ENCODE data around the gene C1orf56. TPM values are rescaled to one million over a fixed set of nuclear protein-coding genes. Genes with fewer than 3 reads are reported as not detected.

Gene C1orf56, protein sequence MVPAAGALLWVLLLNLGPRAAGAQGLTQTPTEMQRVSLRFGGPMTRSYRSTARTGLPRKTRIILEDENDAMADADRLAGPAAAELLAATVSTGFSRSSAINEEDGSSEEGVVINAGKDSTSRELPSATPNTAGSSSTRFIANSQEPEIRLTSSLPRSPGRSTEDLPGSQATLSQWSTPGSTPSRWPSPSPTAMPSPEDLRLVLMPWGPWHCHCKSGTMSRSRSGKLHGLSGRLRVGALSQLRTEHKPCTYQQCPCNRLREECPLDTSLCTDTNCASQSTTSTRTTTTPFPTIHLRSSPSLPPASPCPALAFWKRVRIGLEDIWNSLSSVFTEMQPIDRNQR
- 1 to 10 TPM; 4.8 to 6.5 TPM for total RNA-seq
- long read RNA-seq, transcript C1orf56-201 (2 exons, 2,096 nt), result major isoform, 5 of 12 reads
- long read RNA-seq, partial matches to known transcripts, result 2 of 12 reads
- long read RNA-seq, other reads (novel, unspliced or antisense), result 5 of 12 reads

DNA sequence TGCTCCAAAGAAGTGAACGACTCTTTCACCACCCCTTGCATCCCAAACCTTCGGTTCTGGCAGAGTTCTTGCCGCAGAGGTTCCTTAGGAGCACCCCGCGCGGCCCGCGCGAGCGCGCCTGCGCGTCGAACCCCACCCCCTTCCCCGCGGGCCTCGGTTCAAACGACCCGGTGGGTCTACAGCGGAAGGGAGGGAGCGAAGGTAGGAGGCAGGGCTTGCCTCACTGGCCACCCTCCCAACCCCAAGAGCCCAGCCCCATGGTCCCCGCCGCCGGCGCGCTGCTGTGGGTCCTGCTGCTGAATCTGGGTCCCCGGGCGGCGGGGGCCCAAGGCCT is at the start of gene C1orf56:
Gene C1orf56 (plus strand): TSS at position 161 of the 334 bp plus-strand sequence. CDS start 97 bp downstream, at position 258.
- peak; percentile 74 for DNase-seq
- ATAC-seq, result peak; percentile 85 to 90
- intact Hi-C loops (cut with DNase I), result no loop called here

DNA sequence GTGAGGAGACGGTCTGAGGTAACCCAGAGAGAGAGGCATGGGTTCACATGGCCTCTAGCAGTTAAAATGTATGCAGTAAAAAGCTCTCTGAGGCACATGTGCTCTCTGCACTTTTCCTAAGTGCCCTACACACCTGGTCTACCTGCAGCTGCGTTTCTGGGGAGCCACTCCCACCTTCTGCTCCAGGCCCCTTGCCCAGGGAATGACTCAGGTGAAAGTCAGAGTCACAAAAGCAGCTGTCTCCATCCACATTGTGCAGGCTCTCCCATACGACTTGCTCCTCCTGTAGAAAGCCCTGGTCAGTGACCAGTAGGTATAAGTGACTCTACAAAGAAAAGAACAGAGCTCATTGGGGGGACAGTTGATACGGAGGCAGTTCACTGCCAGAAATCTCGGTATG is 49.6 kb upstream of the C1orf56 start:
- DNase-seq (no peak), ATAC-seq (no peak)
- intact Hi-C loops (cut with DNase I), result loop anchor here in 1 of 2 donors (1.0 kb wide), 1 partner anchor 9 kb away; no protein-coding TSS in a partner anchor

DNA sequence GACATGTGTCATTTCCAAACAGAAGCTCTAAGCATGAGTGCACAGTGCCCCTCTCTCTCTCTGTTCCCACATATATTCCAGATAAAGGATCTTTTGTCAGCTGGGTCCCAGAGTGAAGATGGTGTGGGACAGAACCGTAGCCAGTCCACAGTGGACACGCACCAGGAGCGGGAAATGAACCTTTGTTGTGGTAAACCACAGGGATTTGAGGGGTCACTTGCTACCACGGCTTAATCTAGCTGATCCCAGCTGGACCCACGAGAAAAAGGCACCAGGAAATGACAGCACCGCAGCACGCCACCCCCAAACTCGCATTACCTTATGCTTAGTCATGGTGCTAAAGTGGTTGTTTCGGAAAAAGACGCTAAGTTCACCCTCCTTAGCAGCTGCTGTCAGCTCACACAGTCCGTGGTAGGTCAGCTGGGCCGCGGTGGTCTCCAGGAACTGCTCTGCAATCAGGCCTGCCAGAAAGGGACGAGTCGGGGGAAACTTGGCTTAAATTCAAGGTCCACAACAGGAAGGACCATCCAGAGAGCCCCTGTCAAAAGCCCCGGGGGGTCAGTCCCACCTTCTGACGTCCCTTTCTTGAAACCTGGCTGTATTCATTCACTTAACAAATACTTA is 48.4 kb upstream of the C1orf56 start:
- intact Hi-C loops (cut with DNase I), result no loop called here

DNA sequence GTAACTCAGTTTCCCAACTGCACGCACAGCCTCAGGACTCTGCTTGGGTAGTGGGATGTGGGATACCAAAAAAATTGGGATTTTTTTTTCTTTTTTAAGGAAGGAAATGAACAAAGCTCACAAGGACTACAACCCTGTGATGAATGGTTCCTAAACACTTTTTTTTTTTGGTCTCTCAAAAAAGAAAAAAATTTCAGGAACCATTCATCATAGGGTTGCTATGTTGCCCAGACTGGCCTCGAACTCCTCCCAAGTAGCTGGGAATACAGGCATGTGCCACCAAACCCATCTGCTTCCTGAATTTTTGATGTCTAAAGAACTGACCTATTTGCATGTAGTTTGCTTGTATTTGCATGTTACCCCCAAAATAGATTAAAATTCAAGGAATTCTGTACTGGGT is 47.6 kb upstream of the C1orf56 start:
- intact Hi-C loops (cut with DNase I), result loop anchor here in 1 of 2 donors (10.0 kb wide), 1 partner anchor 55 kb away; the partner anchor contains the start of gene CDC42SE1
- DNase-seq, result no peak
- ATAC-seq, result no peak

More for the DNA sequence above, 48.4 kb upstream of the C1orf56 start:
- no peak for ATAC-seq
- DNase-seq, result no peak

DNA sequence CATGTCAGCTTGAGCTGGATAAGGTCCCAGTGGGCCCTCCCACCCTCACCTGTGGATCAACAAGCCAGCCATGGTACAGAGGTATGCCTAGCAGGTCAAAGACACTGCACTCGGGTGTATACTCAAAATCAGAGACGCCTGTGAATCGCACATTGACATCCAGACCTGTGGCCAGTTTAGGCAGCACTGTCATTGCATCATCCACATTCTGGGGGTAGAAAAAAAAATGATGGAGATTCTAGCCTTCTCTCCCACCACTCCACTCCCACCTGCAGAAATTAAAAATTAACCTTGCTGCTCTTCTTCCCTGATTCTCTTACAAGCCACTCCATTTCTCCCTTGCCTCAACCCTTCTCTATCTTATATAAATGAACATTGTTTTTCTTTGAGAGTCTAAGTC is 47.1 kb upstream of the C1orf56 start:
- DNase-seq (no peak), ATAC-seq (no peak)
- intact Hi-C loops (cut with DNase I), result loop anchor here in 1 of 2 donors (10.0 kb wide), 1 partner anchor 54 kb away; the partner anchor contains the start of gene CDC42SE1

DNA sequence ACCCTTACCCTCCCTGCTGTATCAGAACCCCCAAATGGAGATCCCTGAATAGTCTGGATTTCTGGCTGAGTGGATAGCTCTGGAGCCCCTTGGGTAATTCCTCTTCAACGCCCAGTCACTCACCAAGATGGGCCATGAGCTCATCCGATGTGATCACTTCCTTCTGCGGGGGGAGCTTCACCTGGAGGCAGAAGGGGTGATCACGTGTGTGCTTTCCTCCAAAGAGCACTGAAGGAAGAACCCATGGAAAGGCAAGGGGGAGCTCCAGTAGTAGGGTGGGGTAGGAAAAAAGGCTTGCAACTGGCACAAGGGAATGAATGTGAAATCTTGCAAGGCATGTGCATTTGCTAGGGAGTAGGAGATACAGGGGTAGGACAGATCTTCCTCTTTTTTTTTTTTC is 45.9 kb upstream of the C1orf56 start:
- intact Hi-C loops (cut with DNase I), result loop anchor here (2.0 to 10.0 kb wide), 2 partner anchors 21 to 53 kb away; partner anchors contain the start of gene CDC42SE1 (in 1 of the 2)
- no peak for ATAC-seq

DNA sequence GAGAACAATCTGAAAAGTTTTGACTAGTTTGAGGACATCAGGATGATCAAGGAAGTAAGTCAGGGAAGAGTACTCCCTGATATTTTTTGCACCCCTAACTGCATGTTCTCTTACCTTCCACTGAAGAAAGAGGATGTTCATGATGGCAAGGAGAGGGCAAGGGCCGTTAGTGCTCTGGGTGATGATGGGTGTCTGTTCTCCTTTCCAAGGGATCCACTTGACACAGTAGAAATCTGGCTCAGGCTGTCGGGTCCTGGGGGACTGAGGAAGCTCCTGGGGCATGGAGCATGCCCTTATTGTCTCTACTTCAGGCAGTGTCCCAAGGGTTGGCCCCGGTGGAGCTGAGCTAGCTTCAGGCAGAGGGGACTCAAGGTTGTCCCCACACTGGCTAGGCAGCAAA is 45.5 kb upstream of the C1orf56 start:
- ATAC-seq (no peak), DNase-seq (no peak)
- intact Hi-C loops (cut with DNase I), result loop anchor here (2.0 to 10.0 kb wide), 2 partner anchors 21 to 53 kb away; partner anchors contain the start of gene CDC42SE1 (in 1 of the 2)

More for the DNA sequence above, 45.9 kb upstream of the C1orf56 start:
- DNase-seq, result no peak

DNA sequence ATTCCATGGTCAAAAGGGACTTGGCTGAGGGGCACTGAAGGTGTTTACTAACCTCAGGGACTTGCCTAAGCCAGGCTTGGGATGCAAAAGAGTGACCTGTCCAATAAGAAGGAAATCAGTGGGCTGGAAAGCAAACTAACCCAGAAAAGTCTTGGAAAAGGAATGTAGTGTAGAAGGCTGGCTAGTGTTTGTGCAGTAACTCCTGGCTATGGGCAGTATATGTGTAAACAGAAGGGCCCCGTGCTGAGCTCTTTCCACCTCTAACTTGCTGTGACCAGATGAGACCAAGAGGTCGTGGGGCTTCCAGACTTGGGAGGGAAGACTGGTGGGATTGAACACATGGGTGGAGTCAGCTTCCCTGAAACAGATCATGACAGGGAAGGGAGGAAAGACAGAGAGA is 44.9 kb upstream of the C1orf56 start:
- intact Hi-C loops (cut with DNase I), result loop anchor here (2.0 to 10.0 kb wide), 2 partner anchors 22 to 52 kb away; partner anchors contain the start of gene CDC42SE1 (in 1 of the 2)
- ATAC-seq (no peak), DNase-seq (no peak)

DNA sequence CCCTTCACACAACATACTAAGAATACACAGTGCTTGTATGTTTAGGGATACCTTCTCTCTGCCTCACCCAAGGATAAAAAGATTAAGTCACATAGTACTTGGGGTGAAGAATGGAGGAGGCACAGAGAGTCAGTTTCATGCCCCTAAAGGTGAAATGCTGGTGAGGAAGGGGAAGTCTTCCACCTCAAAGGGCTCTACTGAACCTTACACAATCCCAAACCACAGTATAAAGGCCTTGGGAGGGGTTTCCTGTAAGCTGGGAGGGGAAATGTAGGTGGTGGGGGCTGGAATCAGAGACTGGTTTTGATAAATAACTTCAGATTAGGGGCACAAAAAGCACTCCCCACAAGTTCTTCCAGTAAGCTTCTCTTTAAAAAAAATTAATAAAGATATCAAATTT is 44.4 kb upstream of the C1orf56 start:
- intact Hi-C loops (cut with DNase I), result loop anchor here (2.0 to 10.0 kb wide), 2 partner anchors 22 to 52 kb away; partner anchors contain the start of gene CDC42SE1 (in 1 of the 2)
- DNase-seq (no peak), ATAC-seq (no peak)

DNA sequence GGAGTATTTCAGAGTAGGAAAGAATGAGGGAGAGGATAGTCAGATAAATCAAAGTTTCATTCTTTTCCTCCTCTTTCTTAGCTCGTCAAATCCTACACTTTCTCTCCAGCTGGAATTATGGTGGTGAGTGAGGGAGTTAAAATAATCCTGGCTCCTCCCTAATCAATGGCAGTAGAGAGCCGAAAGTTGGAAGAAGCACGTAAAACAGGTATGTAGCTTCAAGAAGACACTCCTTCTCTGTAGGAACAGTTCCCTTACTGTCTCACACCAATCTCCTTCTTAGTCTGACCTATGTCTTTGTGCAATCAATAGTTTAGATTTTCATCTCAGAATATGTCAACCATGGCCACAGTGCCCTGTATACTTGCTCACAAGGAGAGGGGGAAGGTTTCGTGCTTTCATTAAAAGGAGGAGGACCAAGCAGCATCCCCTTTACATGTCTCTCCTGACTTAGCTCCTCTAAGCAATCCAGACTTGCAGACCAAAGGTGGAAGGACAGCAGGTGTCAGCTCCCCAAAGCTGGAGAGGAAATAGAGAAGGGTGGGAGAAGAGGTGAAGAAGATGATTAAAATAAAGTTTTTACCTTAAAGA is 41.7 kb upstream of the C1orf56 start:
- no peak for ATAC-seq
- DNase-seq, result no peak
- intact Hi-C loops (cut with DNase I), result loop anchor here in 1 of 2 donors (10.0 kb wide), 1 partner anchor 49 kb away; the partner anchor contains the start of gene CDC42SE1

DNA sequence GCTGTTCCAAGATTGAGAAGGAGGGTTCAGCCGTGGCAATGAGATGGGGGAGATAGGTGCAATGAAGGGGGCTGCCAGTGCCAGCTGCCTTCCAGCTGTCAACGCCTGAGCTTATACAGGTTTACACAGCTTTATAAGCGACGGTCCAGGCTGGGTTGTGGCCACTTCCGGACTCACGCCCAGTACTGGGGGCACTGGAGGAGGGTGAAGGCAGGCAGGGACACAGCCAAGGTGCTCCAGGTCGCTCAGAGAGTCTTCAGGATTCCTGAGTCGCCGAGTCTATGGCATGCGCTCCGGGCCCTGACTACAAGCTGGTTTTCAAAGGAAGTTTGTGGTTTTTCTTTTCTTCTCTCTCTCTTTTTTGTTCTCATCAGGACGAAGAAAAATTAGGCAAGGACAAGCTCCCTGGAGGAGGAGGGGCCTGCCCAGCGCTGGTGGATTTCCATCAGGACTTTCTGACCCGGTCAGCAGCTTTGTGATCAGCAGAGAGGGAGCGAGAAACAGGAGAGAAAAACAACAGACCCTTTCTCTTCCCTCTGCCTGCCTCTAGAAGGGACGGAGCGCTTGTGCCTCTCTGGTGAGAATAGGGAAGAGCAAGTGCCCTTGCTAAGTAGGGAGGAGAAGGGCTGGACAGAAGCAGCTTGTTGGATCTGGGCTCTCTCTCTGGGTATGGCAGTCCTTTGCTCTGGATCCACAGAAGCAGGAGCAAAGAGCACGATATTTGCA is 41.1 kb upstream of the C1orf56 start, which contains the start of gene MINDY1:
Gene MINDY1 (minus strand): TSS at position 576 of the 726 bp plus-strand sequence. CDS start 4,285 bp downstream, outside the sequence.
- intact Hi-C loops (cut with DNase I), result loop anchor here in 1 of 2 donors (10.0 kb wide), 1 partner anchor 48 kb away; the partner anchor contains the start of gene CDC42SE1
- ATAC-seq (peak; percentile 79 to 82), DNase-seq (peak; percentile 72)

DNA sequence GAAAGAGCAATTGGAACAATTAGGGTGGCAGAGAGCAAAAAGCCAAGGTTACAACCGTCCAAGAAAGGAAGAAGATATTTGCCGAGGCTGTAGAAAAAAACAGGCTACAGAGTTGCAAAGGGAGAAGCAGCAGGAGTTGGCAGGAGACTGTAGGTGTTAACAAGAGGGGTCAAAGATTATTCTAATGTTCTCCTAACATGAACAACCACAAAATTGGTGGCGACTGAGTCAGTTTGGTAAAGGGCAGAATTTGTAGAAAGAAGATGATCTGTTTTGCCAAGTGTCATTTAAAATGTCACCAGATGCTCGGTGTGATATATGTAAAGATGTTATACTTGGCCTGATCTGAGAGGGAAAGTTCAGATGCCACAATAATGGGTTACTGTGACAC is 39.7 kb upstream of the C1orf56 start:
- ATAC-seq, result no peak
- intact Hi-C loops (cut with DNase I), result loop anchor here in 1 of 2 donors (10.0 kb wide), 1 partner anchor 47 kb away; the partner anchor contains the start of gene CDC42SE1
- no peak for DNase-seq

DNA sequence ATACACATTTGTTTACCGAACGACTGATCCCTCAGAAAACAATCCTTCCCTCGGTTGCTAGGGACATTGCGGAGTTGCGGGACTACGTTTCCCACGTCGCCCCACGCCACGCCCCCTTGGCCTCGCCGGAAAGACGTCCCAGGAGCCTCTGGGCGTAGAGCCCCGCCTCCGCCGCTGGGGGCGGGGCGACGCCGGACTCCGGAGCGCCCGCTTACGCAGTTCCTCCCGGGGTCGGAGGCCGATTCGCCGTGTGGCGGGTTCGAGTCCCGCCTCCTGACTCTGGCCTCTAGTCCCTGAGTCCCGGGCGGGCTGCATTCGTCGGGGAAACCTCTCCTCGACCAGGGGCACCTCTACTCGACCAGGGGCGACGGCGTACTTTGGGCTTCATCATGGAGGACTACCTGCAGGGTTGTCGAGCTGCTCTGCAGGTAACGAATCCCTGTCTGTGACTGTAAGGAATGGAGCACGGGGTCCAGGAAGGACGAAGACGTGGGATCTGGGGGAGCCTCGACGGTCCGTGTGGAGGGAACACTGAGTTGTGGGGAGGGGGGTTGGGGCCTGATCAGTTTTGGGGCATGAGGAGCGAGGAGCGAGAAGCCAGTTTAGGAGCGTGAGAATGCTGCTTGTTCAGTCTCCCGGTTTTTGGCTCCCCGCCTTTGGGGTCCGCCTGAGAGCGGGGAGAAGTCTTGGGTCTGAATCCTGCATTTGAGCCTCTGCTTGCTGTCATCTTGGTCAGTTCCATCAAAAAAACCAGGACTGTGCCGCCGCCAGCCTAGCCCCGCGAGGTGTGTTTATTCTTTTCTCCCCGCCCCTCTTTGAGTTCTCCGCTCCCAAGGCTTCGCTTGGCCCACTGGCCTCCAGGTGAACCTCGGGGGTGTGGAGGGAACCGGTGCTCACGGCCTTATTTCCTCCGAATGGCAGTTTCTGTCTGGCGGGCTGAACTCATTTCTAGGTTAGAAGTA is 39.0 kb upstream of the C1orf56 start, which contains the start of gene PRUNE1:
Gene PRUNE1 (plus strand): TSS at position 206 of the 962 bp plus-strand sequence. CDS start 184 bp downstream, at position 390.
- intact Hi-C loops (cut with DNase I), result loop anchor here in 1 of 2 donors (10.0 kb wide), 1 partner anchor 46 kb away; the partner anchor contains the start of gene CDC42SE1
- DNase-seq, result peak; percentile 98
- ATAC-seq, result peak; percentile 91 to 93

DNA sequence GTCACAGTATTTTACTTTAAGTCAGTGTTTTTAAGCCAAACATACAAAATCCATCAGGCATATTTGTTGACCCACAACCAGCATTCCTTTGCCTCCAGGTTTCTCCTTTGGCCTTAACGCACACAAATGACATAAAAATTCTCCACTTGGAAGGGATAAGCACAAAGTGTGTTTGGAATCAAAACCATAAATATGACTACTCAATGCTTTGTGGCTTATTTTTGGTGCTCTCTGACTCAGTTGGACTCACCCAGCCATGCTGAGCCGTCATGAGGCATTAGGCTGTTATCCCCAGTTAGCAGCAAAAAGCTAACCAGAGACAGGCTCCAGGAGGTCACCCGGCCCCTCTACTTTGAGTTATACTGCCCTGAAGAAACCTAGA is 38.4 kb upstream of the C1orf56 start:
- no peak for DNase-seq
- no peak for ATAC-seq
- intact Hi-C loops (cut with DNase I), result loop anchor here in 1 of 2 donors (10.0 kb wide), 1 partner anchor 46 kb away; the partner anchor contains the start of gene CDC42SE1

DNA sequence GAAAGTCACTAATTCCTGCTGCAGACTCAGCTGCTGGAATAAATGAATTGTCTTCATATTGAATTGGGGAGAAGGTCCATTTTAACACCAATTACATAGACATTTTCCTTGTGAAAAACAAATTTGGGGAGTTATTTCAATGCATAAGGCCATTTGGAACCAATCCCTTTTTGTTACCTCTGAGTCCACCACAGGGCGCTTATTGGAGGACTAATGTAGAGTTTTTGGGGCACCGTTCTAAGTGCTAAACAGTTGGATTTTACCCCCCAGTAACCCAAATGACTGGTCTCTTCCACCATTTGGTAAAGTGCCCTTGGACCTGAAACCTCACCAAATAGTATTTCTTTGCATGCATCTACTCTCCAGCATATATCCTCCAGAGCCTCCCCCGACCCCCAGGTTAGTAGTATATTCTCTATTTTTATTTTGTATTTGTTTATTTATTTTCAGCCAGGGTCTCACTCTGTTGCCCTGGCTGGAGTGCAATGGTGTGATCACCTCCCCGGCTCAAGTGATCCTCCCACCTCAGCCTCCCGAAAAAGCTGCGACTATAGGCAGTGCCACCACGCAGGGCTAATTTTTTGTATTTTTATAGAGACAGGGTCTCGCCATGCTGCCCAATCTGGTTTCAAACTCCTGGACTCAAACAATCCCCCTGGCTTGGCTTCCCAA is 37.7 kb upstream of the C1orf56 start:
- no peak for DNase-seq
- no peak for ATAC-seq
- intact Hi-C loops (cut with DNase I), result loop anchor here in 1 of 2 donors (10.0 kb wide), 1 partner anchor 45 kb away; the partner anchor contains the start of gene CDC42SE1

DNA sequence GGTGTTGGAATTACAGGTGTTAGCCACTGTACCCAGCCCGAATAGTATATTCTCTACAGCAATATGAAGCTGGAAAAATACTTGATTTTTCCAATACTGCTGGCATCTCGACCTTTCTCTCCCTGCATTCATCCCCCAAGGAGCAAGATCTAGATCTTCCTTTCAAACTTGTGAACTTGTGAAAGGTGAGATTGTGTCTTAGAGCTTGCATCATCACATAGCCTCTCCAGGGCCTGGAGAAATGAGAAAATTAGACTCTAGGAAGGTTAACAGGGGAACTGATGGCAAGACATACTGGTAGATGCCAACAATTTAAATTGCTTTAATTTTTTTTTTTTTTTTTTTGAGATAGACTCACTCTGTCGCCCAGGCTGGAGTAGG is 37.2 kb upstream of the C1orf56 start:
- intact Hi-C loops (cut with DNase I), result no loop called here
- DNase-seq (no peak), ATAC-seq (no peak)
